Measurements from ENCODE around the gene ZFYVE9. TPM values are rescaled to one million over a fixed set of nuclear protein-coding genes. Genes with fewer than 3 reads are reported as not detected.

ZFYVE9 gene
- total RNA-seq, 4 donors from 2014 or later: 22.8 to 37.0 (median 28.2) TPM

GRCh38 chr1:52305417-52306226 is 163.7 kb downstream of the ZFYVE9 start:
- intact Hi-C loops (cut with DNase I; ENCODE audit: low total_unique reads): no loop called here
- WGBS, 2 donors (ENCODE audit: low coverage in 1 of 2): 95% methylated on average over 13 of the region's 13 CpGs; no CpG with 5 or more reads in 1 of the 2 donors
- no peak for TF ChIP-seq EP300 (IDR thresholded peaks at IDR 0.05; ENCODE audit: low read depth)
- TF ChIP-seq POLR2AphosphoS5 (IDR thresholded peaks at IDR 0.05): no peak
- TF ChIP-seq CTCF (IDR thresholded peaks at IDR 0.05): no peak
- TF ChIP-seq POLR2A (IDR thresholded peaks at IDR 0.05): no peak
- in situ Hi-C loops (cut with MboI; ENCODE audit: low pct_ligation_motif_present in 1 of 4, low pct_unique_long_range_greater_than_20kb in 1 of 4, low sequenced_read_pairs in 3 of 4): no loop called here
- peaks cover 0 to 4% (median 0%) of the 10 kb centered on the region in 4 donors for H3K36me3 ChIP-seq
- no peak overlapping the region for H3K4me3 ChIP-seq
- no peaks in the 10 kb centered on the region for H3K9me3 ChIP-seq
- DNase-seq: no peak
- H3K27ac ChIP-seq: no peak overlapping the region
- H3K4me1 ChIP-seq: no peaks in the 10 kb centered on the region
- H3K27me3 ChIP-seq: no peaks in the 10 kb centered on the region

- WGBS, 2 donors (ENCODE audit: low coverage in 1 of 2): 83 to 86% methylated on average over 2 to 11 of the region's 11 CpGs
- H3K4me3 ChIP-seq: no peak overlapping the region
- no peak overlapping the region for H3K27ac ChIP-seq
- H3K9me3 ChIP-seq: no peaks in the 10 kb centered on the region
- H3K27me3 ChIP-seq: no peaks in the 10 kb centered on the region
- TF ChIP-seq POLR2AphosphoS5 (IDR thresholded peaks at IDR 0.05) (no peak), EP300 (IDR thresholded peaks at IDR 0.05; ENCODE audit: low read depth) (no peak), CTCF (IDR thresholded peaks at IDR 0.05) (no peak), POLR2A (IDR thresholded peaks at IDR 0.05) (no peak)
- intact Hi-C loops (cut with DNase I; ENCODE audit: low total_unique reads) (no loop called here), in situ Hi-C loops (cut with MboI; ENCODE audit: low pct_ligation_motif_present in 1 of 4, low pct_unique_long_range_greater_than_20kb in 1 of 4, low sequenced_read_pairs in 3 of 4) (no loop called here)
- H3K4me1 ChIP-seq: no peaks in the 10 kb centered on the region
- DNase-seq: no peak
- peaks cover 0 to 4% (median 0%) of the 10 kb centered on the region in 4 donors for H3K36me3 ChIP-seq
Measured at GRCh38 chr1:52306227-52307006, 164.5 kb downstream of the ZFYVE9 start.

GRCh38 chr1:52321061-52321460 is 179.2 kb downstream of the ZFYVE9 start:
- in situ Hi-C loops (cut with MboI; ENCODE audit: low pct_ligation_motif_present in 1 of 4, low pct_unique_long_range_greater_than_20kb in 1 of 4, low sequenced_read_pairs in 3 of 4): no loop called here
- no peaks in the 10 kb centered on the region for H3K27me3 ChIP-seq
- H3K36me3 ChIP-seq: no peaks in the 10 kb centered on the region
- DNase-seq: no peak
- 97 to 100% methylated on average over 2 of the region's 2 CpGs for WGBS, 2 donors (ENCODE audit: low coverage in 1 of 2)
- H3K4me1 ChIP-seq: no peaks in the 10 kb centered on the region
- no peak for TF ChIP-seq POLR2A (IDR thresholded peaks at IDR 0.05)
- no peak for TF ChIP-seq POLR2AphosphoS5 (IDR thresholded peaks at IDR 0.05)
- TF ChIP-seq CTCF (IDR thresholded peaks at IDR 0.05): no peak
- no peak for TF ChIP-seq EP300 (IDR thresholded peaks at IDR 0.05; ENCODE audit: low read depth)
- H3K27ac ChIP-seq: no peak overlapping the region
- no peak overlapping the region for H3K4me3 ChIP-seq
- no peaks in the 10 kb centered on the region for H3K9me3 ChIP-seq
- intact Hi-C loops (cut with DNase I; ENCODE audit: low total_unique reads): no loop called here

- Histone ChIP-seq H3K4me3 (no peak overlapping the region), H3K27ac (no peak overlapping the region), H3K4me1 (no peaks in the 10 kb centered on the region), H3K36me3 (no peaks in the 10 kb centered on the region), H3K27me3 (no peaks in the 10 kb centered on the region), H3K9me3 (no peaks in the 10 kb centered on the region)
- in situ Hi-C loops (cut with MboI; ENCODE audit: low pct_ligation_motif_present in 1 of 4, low pct_unique_long_range_greater_than_20kb in 1 of 4, low sequenced_read_pairs in 3 of 4): no loop called here
- DNase-seq: no peak
- intact Hi-C loops (cut with DNase I; ENCODE audit: low total_unique reads): no loop called here
- no peak for TF ChIP-seq POLR2A (IDR thresholded peaks at IDR 0.05)
- TF ChIP-seq EP300 (IDR thresholded peaks at IDR 0.05; ENCODE audit: low read depth): no peak
- TF ChIP-seq POLR2AphosphoS5 (IDR thresholded peaks at IDR 0.05): no peak
- TF ChIP-seq CTCF (IDR thresholded peaks at IDR 0.05): no peak
- WGBS, 2 donors (ENCODE audit: low coverage in 1 of 2): 88 to 93% methylated on average over 6 to 8 of the region's 8 CpGs
Measured at GRCh38 chr1:52323731-52324130, 181.8 kb downstream of the ZFYVE9 start.

Data from transverse colon (tissue), 4 donors.